Measurements from ENCODE around the gene NAP1L4.

The NAP1L4 gene, protein sequence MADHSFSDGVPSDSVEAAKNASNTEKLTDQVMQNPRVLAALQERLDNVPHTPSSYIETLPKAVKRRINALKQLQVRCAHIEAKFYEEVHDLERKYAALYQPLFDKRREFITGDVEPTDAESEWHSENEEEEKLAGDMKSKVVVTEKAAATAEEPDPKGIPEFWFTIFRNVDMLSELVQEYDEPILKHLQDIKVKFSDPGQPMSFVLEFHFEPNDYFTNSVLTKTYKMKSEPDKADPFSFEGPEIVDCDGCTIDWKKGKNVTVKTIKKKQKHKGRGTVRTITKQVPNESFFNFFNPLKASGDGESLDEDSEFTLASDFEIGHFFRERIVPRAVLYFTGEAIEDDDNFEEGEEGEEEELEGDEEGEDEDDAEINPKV

DNA sequence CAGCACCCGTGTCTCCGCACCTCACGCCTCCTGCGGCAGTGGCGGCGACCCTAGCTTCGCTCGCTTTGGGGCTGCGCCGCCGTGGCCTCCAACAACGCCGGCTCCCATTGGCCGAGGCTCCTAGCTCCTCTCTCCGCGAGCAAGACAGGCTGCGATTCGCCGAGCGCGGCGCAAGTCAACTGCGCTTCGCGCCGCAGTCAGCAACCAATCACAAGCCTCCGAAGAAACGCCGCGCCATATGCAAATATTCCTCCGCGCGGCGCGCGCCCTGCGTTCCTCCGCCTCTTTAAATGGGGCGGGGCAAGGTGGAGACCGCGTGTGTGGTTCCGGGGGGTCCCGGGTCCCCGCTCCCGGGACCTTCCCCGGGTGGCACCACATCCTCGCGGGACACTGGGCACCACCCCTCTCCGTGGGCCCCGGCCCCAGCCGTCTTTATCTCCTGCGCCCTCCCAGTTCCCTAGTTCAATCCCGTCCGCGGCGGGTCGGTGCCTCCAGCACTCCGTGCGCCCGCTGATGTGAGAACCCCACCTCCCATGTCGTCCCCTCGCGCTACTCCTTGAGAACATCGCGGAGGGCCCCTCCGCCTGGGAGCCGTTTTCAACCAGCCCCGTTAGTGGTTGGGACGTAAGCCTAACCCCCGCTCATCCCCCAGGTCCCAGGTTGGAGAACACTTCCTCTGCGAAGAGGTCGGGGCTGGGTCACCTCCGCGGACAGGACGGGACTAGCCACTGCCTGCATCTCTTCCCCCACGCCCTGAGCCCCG is at the start of gene NAP1L4:
Gene NAP1L4, minus strand, starts transcription at position 96 of the 763 bp plus-strand sequence. CDS start 13,109 bp downstream, outside the sequence.
- peak; percentile 94 for DNase-seq

DNA sequence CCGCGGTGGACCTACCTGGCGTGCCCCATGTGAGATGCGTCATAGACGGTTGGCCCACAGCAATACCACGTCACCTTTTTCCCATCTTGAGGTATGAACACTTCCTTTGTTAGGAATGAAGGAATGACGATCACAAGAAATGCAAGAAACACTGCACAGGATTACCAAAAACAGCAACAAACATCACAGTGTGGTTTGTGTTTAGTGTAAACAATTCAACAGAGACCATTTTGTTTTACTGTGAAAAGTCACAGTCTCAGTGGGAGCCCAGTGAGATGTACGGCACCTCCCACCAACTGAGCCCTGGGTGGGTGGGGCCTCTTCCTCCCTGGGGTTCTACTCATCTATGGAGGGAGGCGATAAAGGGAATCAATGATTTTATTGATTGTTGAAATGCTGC is 48.8 kb upstream of the NAP1L4 start:
- DNase-seq = no peak

DNA sequence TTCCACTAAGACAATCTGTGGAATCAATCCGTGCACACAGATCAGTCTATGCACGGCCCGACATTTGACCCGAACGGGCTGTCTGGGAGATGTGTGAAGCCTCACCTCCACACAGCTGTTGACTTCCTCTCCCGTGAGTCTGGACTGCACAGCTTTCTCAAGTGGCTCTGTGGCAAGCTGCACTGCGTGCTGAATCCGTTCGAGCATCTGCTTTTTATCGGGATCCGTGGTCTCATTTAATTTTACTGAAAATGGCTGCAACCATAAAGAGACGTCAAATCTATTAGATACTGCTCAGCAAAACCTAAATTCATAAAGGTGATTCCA is 45.8 kb upstream of the NAP1L4 start:
- DNase-seq = no peak

DNA sequence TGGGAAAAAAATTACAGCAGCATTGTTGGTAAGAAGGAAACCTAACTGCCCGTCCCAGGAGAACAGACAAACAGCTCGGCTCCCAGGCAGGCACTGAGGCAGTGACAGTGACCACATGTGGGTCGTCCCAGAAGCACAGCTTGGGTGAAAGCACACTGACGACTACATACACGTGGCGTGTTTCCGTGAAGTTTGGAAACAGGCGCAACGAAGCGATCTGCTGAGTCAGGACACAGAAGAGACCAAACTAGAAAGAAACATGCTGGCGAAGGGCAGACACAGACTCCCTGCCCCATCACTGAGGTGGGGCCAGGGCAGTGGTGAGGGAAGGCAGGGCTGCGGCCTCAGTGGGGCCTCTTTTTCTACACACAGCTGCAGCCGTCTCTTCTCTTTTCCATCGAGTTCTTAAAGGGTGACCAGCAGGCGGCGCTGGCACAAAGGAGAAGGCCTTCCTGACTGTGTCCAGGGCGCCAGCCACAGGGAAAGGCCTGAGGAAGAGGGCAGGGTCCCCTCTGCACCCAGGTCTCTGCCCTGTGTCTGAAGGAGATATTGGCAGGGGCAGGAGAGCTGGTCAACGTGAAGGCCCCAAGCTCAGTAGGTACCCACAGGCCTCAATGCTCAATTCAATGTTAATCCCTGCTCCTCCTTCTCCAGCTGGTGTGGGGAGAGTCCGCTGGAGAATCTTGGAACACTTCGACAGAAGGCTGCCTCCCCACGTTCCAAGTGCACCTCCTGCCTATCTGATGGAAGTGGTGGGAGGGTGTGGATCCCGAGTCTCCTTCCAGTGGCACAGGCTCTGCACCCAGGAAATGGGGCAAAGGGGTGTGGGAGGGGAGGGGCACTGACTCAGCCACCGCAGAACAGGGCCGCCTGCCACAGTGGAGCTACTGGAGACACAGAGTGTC is 45.2 kb upstream of the NAP1L4 start:
- peak; percentile 35 for DNase-seq

DNA sequence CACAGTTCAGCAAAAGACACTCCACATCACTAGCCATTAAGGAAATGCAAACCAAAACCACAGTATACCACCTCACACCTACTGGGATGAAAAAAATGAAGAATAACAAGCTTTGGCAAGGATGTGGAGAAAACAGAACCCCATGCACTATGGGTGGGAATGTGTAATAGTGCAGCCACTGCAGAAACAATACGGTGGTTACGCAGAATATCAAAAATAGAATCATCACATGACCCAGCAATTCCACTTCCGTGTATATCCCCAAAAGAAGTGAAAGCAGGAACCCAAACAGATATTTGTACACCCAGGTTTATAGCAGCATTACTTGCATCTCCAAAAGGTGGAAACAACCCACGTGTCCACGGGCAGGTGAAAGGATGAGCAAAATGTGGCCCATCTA is 44.3 kb upstream of the NAP1L4 start:
- no peak for DNase-seq

DNA sequence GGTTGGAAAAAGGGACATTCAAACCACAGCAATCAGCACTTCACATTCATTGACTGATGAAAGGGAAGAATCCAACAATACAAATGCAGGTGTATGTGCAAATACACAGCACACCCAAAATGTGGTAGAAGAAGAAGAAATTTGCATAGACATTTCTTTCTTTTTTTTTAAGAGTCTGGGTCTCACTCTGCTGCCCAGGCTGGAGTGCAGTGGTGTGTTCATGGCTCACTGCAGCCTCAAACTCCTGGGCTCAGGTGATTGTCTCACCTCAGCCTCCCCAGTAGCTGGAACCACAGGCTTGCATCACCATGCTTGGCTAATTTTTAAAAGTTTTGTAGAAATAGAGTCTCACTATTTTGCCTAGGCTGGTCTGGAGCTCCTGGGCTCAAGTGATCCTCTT is 43.2 kb upstream of the NAP1L4 start:
- no peak for DNase-seq

DNA sequence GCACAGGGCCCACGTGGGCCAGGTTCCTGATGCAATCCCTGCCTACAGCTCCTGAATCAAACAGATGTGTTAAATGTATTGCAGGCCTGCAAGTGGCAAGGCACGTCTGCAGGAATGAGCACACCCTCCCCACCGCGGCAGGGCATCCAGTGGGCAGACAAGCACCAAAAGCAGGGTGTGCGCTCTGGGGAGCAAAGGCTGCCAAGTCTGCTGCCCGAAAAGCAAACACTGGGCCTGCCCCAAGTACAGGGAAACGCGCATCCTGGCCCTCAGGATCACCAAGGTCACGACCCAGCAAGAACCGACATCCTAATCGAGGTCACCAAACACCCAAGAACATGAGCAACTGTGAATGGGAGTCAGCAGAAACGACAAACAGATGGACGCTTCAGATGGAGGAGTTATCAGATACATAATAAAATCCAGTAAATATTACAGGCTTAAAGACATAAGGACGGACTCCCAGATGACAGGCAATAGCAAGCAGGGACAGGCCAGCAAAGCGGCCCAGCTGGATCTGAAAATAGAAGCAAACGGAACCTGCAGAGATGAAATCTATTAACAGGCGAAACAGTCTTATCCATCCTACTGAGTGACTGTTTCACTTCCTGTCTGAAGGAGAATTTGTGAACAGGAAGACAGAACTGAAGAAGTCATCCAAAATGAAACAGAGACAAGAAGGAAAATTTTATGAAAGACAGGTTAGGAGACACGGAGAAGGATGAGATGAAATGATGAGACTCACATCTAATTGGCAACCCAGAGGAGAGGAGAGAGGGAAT is 38.4 kb upstream of the NAP1L4 start:
- no peak for DNase-seq

DNA sequence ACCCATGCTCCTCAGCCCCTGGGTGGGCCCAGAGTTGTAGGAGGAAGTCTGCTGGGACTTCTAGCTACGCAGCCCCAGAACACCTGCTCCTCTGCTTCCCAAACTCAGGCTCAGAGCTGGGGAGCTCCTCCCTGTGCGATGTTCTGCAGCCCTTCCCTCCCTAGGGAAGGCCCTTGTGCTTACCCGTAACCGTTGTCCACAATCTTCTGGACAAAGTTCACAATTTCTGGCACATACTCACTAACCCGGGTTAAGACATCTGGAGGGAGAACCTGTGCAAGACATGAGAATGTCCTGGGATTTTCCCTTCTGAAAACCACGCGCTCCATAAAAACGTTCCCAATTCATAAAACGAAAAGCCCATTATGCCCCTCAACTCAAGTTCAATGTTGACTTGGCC is 36.7 kb upstream of the NAP1L4 start:
- DNase-seq = no peak

DNA sequence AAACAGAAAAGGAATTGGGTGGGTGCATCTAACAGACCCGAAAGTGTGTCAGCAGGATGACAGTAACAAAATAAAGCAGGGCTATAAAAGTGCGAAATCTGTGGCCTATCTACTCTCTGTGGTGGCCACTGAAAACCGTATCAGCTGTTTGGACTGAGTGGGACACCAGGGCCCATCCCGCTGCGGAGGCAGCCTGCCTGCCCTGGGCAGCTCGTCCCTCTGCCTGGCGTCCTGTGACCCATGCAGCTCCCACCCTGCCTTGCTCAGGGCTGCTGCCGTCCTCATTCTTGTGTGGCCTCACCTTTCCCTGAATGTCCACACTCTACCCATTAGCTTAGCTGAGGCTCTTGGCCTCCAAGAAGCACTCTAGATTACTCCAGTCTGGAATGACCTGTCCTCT is 34.7 kb upstream of the NAP1L4 start:
- no peak for DNase-seq

DNA sequence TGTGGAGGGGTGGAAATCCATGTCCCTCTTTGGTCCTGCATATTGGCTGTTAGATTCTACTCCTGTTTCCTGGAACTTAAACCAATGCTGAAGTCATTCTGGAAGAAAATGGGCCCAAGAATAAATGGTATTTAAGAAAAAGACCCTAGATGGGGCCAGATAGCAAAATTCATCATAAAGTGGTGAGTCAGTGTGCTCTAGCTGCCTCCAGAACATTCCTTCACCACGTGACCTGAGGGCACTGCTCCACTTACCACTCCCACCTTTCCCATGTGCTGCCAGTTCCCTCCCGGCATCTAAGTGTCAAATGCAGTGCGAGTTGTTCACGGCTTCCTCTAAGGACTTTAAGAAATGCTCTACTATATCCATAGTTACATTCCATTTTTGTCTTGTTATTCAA is 30.9 kb upstream of the NAP1L4 start:
- no peak for DNase-seq

DNA sequence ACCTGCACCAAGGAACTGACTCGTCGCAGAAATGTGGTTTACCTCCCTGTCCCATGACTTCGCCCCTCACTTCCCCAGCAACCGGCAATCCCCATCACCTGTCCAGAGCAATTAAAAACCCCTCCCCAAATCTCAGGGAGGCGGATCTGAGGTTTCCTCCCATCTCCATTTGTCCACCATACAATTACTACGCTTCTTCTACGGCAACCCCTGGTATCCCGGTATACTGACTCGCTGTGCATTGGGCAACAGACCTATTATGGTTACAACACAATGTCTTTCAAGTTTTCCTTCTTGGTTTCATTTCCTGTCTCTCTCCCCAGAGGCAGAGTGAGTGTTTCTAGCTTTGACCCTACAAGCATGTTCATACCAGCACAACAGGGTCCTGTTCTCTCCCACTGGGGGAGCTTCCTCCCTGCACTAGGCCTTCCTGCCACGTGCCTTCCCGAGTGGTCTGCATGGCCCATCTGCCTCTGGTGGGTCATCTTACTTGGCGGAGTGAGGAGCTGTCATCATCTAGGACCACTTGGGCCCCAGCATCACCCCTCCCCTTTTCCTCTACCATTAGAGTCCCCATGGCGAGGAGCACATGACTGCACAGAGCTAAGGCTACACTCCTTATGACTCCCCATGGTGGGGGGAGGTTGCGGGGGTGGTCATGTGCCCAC is 30.3 kb upstream of the NAP1L4 start:
- no peak for DNase-seq

DNA sequence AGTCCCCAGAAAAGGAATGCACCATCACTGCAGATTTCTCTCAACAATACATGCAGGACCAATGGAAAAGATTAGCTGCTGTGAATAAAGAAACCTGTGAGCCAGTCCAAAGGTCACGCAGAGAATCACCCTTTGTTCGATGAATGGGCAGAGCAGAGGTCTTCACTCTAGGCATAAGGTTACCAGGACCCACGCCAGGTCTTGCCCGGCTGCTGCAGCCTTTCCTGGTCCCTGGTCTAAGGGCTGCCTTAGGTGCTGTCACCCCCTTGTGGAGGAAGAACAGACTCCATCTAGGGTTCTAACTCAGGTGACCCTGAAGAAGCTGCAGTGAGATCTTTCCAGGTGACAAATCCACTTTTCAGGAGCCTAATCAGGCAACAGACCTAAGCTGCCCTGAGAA is 29.0 kb upstream of the NAP1L4 start:
- DNase-seq = no peak

DNA sequence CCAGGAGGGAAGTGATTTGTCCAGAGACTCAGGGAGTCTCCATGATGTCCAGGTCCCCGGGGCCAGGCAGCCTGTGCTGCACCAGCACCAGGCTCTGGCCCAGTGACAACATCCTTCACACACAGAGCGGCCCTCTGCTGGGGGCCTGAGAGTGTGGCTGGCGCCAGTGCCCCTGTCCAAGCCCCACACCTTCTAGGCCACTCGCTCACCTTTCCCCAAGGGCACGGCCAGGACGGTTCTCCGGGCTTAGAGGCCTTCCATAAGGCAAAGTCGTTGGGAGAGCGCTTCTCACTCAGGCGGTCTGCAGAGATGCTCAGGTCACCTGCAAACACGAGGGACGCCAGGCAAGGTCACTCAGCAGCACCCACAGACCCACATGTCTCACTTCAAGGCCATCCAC is 27.9 kb upstream of the NAP1L4 start:
- DNase-seq = no peak

DNA sequence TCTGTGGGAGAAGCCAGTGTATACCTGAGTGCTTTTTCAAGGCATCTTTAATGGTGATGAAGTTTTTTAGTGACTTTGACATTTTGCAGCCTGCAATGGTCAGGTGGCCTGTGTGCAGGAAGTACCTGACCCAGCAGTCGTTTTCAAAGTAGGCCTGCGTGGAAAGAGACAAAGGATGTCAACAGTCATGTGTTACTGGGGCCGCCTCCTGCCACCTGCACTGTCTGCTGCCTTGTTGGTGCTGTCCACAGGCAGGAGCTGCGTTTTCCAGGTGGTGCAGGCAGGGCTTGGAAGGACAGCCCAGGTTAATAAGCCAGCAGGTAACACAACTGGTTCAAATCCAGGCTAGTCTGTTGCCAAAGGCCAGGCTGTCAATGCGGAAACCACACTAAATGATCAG is 26.5 kb upstream of the NAP1L4 start:
- DNase-seq = no peak

DNA sequence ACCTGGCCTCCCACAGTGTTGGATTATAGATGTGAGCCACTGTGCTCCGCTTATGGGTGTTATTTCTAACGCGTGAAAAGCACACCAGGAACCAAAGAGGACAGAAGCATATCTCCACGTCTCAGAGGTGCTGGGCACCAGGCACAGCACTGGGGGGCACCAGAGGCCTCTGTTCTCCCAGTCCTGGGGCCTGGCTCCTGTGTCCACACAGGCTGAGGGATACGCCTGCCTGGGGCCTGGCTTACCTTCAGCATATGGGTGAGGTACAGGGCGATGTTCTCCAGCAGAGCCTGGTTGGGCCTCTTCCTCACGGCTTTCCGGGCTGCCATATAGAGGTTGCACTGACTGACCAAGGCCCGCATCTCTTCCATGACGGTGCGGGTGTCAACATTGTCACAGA is 24.7 kb upstream of the NAP1L4 start:
- DNase-seq = no peak

DNA sequence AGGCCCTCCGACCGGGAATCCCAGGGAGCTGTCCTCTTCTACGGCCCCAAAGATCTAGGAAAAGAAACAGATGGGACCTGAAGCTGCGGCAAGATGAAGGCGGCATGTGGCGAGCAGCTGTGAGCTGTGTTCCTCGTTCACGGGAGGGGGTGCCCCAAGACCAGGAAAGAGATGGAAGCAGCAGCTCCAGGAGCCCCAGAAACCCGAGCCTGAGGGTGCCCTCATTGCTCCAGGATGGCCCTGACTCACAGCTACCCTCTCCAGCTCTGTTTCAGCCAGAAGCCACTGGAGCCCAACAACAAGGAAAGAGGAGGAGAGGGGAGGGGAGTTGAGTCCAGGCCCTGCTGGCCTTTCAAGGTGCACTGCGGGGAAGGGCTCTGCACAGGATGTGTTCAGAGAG is 23.7 kb upstream of the NAP1L4 start:
- no peak for DNase-seq

DNA sequence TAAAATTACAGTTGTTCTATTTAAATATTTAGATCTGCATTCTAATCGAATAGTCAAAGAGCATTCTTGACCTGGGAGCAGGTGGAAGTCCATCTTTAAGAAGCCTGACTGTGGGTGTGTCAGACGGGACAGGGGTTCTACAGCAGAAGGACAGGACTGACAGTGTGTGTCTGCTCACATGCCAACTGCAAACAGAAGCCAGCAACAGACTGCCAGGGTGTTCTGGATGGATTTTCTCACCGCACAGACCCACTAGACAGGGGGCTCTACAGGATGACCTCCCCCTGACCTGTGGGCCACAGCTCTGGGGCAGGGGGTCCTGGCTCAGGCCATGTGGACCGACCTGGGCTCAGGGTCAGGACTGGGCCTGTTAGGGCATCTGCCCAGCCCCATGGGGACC is 22.8 kb upstream of the NAP1L4 start:
- no peak for DNase-seq

DNA sequence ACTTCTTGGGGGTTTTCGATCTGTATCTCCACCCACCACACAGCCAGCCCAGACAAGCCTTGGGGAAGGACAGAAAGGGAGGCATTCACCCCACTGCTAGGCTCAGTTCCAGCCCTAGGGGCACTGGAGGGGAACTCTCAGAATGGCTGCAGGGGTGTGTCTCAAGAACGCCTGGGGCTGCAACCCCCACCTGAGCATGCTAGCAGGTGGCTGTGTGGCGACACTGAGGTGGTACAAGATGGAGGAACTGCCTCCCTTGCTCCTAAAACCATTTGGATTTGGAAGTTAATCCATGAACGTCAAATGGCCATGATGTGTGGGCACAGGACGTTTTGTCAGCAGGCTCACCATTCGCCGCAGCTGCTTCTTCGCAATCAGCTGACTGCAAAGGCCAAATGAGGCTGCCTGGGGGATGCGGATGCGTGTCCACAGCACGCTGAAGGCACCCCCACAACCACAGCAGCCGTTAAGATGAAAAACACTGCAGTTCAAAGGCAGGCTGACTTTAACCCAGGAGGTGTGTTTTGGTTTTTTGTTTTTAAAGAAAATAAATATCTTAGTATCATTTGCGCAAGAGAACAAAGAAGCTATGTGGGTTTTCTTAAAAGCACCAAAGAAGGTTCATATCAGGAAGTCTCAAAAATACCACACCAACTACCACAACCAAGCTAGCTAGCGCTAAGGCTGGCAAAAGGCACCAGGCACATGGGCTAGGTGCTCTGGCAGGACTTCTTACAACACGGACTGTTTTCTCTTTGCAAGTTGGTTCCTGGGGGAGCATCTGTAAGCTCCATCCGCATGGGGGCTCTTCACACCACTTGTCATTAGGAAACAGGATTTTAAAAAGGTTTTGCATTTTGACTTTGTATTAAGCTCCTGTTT is 22.2 kb upstream of the NAP1L4 start:
- DNase-seq = peak; percentile 72

DNA sequence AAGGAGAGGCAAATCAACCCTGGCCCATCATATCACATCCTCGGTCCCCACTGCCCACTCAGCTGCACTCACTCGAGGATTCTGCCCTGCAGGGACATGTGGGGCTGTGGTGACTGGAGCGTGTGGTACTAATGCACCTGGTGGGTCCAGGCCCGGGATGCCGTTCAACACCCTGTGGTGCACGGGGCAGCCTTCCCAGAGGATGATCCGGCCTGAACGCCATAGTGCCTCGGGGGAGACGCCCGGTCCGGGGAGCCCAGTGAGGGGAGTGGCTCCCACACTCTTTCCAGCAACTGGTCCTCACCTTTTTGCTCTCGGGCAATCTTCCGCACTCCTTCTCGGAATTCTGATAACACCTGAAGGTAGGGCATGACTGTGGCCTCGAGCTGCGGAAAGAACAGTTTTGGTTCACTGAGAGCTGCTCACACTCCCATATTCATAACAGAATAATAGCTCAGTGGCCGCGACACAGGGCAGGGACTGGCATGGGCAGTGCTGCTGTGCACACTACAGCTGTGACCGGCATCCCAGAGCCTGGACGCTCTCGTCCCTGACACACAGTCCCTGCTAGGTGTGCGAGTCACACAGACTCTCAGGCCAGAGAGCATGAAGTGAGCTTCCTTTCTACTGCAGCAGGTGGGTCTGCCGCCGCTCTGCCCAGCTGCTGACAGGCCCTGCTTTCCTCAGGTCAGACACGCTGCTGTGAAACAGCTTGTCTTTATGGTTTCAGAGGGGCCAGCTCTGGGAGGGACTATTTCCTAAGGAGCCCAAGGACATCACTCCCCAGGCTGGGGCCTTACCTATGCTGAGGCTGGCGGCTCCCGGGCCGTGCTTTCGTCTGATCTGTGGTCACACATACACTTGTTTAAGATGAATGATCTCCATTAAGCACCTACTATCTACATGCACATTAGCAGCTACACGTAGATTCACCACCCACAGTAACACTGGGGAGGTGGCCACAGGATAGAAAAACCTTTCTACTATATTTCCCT is 20.1 kb upstream of the NAP1L4 start:
- DNase-seq = no peak
